PC-9 (cell line): ENCODE data around the gene ERGIC1.

Experiments used
- EZH2 ChIP-seq: fragments of 200-600 bp; sonication (generic); IDR thresholded peaks from 2 replicates; pipeline ENCODE4 v1.8.0; 2017; ENCODE audit warnings: antibody characterized with exemption, low read depth
- TF ChIP-seq, protein P1 (sequence below): fragments of 200-600 bp; sonication (generic); conservative IDR thresholded peaks from 2 replicates; pipeline ENCODE4 v1.6.1; 2017; ENCODE audit warnings: mixed run types, antibody characterized with exemption, mild to moderate bottlenecking, moderate library complexity

DNA sequence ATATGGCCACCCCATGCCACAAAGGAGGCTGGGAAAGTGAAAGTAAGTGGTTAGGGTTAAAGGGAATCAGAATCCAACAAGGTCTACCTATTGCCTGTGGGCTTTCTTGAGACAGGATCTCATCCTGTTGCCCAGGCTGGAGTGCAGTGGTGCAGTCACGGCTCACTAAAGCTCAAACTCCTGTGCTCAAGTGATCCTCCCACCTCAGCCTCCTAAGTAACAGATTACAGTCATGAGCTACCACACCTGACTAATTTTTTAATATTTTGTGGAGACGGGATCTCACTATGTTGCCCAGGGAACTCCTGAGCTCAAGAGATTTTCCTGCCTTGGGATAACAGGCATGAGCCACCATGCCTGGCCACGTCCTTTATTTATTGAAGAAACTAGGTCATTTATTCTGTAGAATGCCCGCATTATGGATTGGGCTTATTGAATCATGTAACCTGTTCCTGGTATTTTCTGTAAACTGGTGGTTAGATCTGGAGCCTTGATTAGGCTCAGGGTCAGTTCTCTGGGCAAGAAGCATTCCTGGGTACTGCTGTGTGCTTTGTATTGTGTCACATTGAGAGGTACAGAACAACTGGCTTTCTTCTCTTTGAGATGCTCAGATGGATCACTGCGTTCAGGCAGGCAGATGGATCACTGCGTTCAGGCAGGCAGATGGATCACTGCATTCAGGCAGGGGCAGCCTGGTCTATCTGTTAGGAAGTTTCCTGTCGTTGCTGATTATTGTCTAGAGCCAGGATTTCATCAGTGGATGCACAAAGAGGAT, 41.6 kb downstream of the ERGIC1 start:
- TF ChIP-seq, protein P1, sequence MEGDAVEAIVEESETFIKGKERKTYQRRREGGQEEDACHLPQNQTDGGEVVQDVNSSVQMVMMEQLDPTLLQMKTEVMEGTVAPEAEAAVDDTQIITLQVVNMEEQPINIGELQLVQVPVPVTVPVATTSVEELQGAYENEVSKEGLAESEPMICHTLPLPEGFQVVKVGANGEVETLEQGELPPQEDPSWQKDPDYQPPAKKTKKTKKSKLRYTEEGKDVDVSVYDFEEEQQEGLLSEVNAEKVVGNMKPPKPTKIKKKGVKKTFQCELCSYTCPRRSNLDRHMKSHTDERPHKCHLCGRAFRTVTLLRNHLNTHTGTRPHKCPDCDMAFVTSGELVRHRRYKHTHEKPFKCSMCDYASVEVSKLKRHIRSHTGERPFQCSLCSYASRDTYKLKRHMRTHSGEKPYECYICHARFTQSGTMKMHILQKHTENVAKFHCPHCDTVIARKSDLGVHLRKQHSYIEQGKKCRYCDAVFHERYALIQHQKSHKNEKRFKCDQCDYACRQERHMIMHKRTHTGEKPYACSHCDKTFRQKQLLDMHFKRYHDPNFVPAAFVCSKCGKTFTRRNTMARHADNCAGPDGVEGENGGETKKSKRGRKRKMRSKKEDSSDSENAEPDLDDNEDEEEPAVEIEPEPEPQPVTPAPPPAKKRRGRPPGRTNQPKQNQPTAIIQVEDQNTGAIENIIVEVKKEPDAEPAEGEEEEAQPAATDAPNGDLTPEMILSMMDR = no peak
- no peak for TF ChIP-seq EZH2
